ENCODE results near the gene ARGLU1.

DNA sequence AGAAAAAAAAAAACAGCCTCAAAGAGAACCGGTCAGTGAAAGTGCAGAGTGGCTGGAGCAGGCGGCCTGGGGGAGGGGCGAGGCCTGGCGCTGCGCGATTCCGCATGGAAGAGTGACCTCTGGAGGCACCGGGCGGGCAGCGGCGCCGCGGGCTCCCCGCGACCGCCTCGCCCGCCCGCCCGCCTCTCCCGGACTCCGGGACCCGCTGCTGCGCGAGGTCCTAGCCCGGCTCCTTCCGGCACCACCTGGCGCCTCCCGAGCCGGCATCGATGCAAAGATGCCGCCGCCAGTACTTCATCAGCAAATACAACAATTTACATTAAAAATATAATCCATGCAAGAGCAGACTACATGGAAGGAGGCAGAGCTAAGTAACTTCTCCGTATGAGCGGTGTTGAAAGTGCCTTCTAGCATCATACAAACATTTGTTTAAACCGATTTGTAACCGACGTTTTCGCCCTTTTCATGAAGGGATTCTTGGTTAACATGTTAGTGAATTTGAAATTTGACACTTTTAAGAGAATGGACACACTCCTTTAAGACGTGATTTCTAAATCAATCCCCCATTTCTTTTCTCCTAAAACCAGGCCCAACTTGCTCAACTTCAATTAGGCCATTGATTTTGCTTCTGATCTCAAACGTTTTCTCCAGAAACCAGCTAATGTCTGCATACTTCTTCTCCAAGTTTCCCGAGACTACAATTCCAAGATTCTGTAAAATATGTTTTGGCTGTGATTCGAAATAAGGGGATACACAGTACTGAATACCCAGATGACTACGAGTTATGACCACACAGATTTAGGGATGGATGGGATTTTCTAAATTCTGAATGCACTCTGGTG, 34.6 kb downstream of the ARGLU1 start:
- TF ChIP-seq YY1 (IDR thresholded peaks at IDR 0.05; ENCODE audit: borderline replicate concordance in 1 of 3, control insufficient read depth in 1 of 3, extremely low read depth in 1 of 3, insufficient read depth in 3 of 3, insufficient read length in 1 of 3, insufficient replicate concordance in 2 of 3, low read depth in 1 of 3, low read length in 2 of 3) = no peak
- TF ChIP-seq SOX6 (IDR thresholded peaks at IDR 0.05) = no peak
- no peak for TF ChIP-seq SRF (CRISPR knock-in tag; IDR thresholded peaks at IDR 0.05)
- TF ChIP-seq, protein P1, sequence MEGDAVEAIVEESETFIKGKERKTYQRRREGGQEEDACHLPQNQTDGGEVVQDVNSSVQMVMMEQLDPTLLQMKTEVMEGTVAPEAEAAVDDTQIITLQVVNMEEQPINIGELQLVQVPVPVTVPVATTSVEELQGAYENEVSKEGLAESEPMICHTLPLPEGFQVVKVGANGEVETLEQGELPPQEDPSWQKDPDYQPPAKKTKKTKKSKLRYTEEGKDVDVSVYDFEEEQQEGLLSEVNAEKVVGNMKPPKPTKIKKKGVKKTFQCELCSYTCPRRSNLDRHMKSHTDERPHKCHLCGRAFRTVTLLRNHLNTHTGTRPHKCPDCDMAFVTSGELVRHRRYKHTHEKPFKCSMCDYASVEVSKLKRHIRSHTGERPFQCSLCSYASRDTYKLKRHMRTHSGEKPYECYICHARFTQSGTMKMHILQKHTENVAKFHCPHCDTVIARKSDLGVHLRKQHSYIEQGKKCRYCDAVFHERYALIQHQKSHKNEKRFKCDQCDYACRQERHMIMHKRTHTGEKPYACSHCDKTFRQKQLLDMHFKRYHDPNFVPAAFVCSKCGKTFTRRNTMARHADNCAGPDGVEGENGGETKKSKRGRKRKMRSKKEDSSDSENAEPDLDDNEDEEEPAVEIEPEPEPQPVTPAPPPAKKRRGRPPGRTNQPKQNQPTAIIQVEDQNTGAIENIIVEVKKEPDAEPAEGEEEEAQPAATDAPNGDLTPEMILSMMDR (IDR thresholded peaks at IDR 0.05 in 2 of 3, conservative IDR thresholded peaks at IDR 0.05 in 1 of 3; ENCODE audit: insufficient read depth in 2 of 3, low read depth in 1 of 3, low read length in 3 of 3) = no peak
- TF ChIP-seq, protein P2, sequence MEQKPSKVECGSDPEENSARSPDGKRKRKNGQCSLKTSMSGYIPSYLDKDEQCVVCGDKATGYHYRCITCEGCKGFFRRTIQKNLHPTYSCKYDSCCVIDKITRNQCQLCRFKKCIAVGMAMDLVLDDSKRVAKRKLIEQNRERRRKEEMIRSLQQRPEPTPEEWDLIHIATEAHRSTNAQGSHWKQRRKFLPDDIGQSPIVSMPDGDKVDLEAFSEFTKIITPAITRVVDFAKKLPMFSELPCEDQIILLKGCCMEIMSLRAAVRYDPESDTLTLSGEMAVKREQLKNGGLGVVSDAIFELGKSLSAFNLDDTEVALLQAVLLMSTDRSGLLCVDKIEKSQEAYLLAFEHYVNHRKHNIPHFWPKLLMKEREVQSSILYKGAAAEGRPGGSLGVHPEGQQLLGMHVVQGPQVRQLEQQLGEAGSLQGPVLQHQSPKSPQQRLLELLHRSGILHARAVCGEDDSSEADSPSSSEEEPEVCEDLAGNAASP (IDR thresholded peaks at IDR 0.05) = no peak
